Astrocyte (in vitro differentiated cells and primary cell): ENCODE data around the gene SLC37A1. TPM values are rescaled to one million over a fixed set of nuclear protein-coding genes. Genes with fewer than 3 reads are reported as not detected.

Experiments
- DNase-seq: peaks from one replicate; pipeline ENCODE4 v3.0.0-alpha.2; 2010; ENCODE audit warnings: low read depth
- FAIRE-seq: peaks from 2 replicates; lab custom pipeline; 2011; peaks lifted over from hg19 to GRCh38; lab: Jason Lieb, UNC
- H2AFZ ChIP-seq: 2 replicates; pipeline ENCODE4 v1.6.0; 2012; ENCODE audit warnings: low read depth, low read length, inconsistent platforms
- H3K27ac ChIP-seq: 2 replicates; pipeline ENCODE4 v1.5.1; 2011; ENCODE audit warnings: low read depth, low read length, inconsistent platforms
- H3K27me3 ChIP-seq: 2 replicates; pipeline ENCODE4 v1.6.0; 2011; ENCODE audit warnings: low read length, inconsistent platforms; ENCODE audit not compliant: insufficient read depth
- H3K36me3 ChIP-seq: 2 replicates; pipeline ENCODE4 v1.5.1; 2011; ENCODE audit warnings: low read length, inconsistent platforms; ENCODE audit not compliant: insufficient read depth
- H3K4me1 ChIP-seq: 2 replicates; pipeline ENCODE4 v1.5.1; 2011; ENCODE audit warnings: low read length, inconsistent platforms; ENCODE audit not compliant: insufficient read depth
- H3K4me2 ChIP-seq: 2 replicates; pipeline ENCODE4 v1.6.0; 2012; ENCODE audit warnings: low read length, inconsistent platforms
- H3K4me3 ChIP-seq: 2 replicates; pipeline ENCODE4 v1.5.1; 2011; ENCODE audit warnings: low read depth, mild to moderate bottlenecking, low read length, inconsistent platforms; ENCODE audit not compliant: insufficient read depth
- H3K79me2 ChIP-seq: 2 replicates; pipeline ENCODE4 v1.6.0; 2012; ENCODE audit warnings: mild to moderate bottlenecking, low read length, inconsistent platforms; ENCODE audit not compliant: insufficient read depth
- H3K9ac ChIP-seq: 2 replicates; pipeline ENCODE4 v1.6.0; 2012; ENCODE audit warnings: mild to moderate bottlenecking, low read length, inconsistent platforms
- H3K9me3 ChIP-seq: 2 replicates; pipeline ENCODE4 v1.5.1; 2012; ENCODE audit warnings: low read depth, mild to moderate bottlenecking, low read length, inconsistent platforms; ENCODE audit not compliant: insufficient read depth
- H4K20me1 ChIP-seq: 2 replicates; pipeline ENCODE4 v1.6.0; 2012; ENCODE audit warnings: low read length, inconsistent platforms; ENCODE audit not compliant: insufficient read depth
- H3K27ac Mint-ChIP-seq: one replicate; pipeline ENCODE4 v1.8.0; 2021; ENCODE audit warnings: mild to moderate bottlenecking, mixed read lengths; ENCODE audit not compliant: unreplicated experiment
- H3K27me3 Mint-ChIP-seq: one replicate; pipeline ENCODE4 v1.8.0; 2021; ENCODE audit warnings: low read depth, mixed read lengths; ENCODE audit not compliant: unreplicated experiment
- H3K36me3 Mint-ChIP-seq: one replicate; pipeline ENCODE4 v1.8.0; 2021; ENCODE audit warnings: low read depth, mixed read lengths; ENCODE audit not compliant: unreplicated experiment
- H3K4me1 Mint-ChIP-seq: one replicate; pipeline ENCODE4 v1.8.0; 2021; ENCODE audit warnings: low read depth, mixed read lengths; ENCODE audit not compliant: unreplicated experiment
- H3K4me3 Mint-ChIP-seq: one replicate; pipeline ENCODE4 v1.8.0; 2021; ENCODE audit warnings: mild to moderate bottlenecking, moderate library complexity, mixed read lengths; ENCODE audit not compliant: unreplicated experiment
- H3K9me3 Mint-ChIP-seq: one replicate; pipeline ENCODE4 v1.8.0; 2021; ENCODE audit warnings: mild to moderate bottlenecking, mixed read lengths; ENCODE audit not compliant: unreplicated experiment
- CTCF ChIP-seq: IDR thresholded peaks from 2 replicates; pipeline ENCODE4 v1.5.1; 2011; ENCODE audit warnings: low read depth, mild to moderate bottlenecking, inconsistent platforms, low read length, moderate library complexity; ENCODE audit not compliant: insufficient read depth
- EZH2 ChIP-seq: IDR thresholded peaks from 2 replicates; pipeline ENCODE4 v1.6.1; 2012; ENCODE audit warnings: mild to moderate bottlenecking, low read length, inconsistent platforms; ENCODE audit not compliant: insufficient read depth
- total RNA-seq: library from RNA; stranded (reverse); gene quantifications from 2 replicates; pipeline ENCODE4 v1.2.1, GENCODE V29; 2021

The SLC37A1 gene
- total RNA-seq, 1 donor from 2014 or later, result 6.9 TPM

- TF ChIP-seq EZH2 (no peak), CTCF (no peak)
- DNase-seq, result no peak
- Histone ChIP-seq H3K4me1 (peaks cover 29% of the 10 kb centered on the region), H3K27ac (no peak overlapping the region), H3K9ac (no peak overlapping the region), H3K4me2 (no peak overlapping the region), H3K27me3 (peaks cover 3% of the 10 kb centered on the region), H3K4me3 (no peak overlapping the region), H4K20me1 (peaks cover 4% of the 10 kb centered on the region), H3K9me3 (no peaks in the 10 kb centered on the region), H3K79me2 (no peaks in the 10 kb centered on the region), H3K36me3 (no peaks in the 10 kb centered on the region), H2AFZ (no peak overlapping the region)
- Mint-ChIP-seq H3K27ac (no peak overlapping the region), H3K36me3 (peaks cover 16% of the 10 kb centered on the region), H3K9me3 (no peaks in the 10 kb centered on the region), H3K4me3 (no peak overlapping the region), H3K4me1 (peaks cover 25% of the 10 kb centered on the region), H3K27me3 (peaks cover 10% of the 10 kb centered on the region)
- no peak for FAIRE-seq
These were observed 8.6 kb downstream of the SLC37A1 start for GRCh38 chr21:42522271-42522670.

GRCh38 chr21:42522771-42523170 is 9.1 kb downstream of the SLC37A1 start:
- Mint-ChIP-seq H3K4me1 (peaks cover 20% of the 10 kb centered on the region), H3K27ac (no peak overlapping the region), H3K9me3 (no peaks in the 10 kb centered on the region), H3K36me3 (peaks cover 16% of the 10 kb centered on the region), H3K27me3 (peaks cover 10% of the 10 kb centered on the region), H3K4me3 (no peak overlapping the region)
- no peak overlapping the region for H3K4me2 ChIP-seq
- H3K9ac ChIP-seq, result no peak overlapping the region
- FAIRE-seq (no peak), DNase-seq (no peak)
- H2AFZ ChIP-seq, result no peak overlapping the region
- no peak overlapping the region for H3K4me3 ChIP-seq
- H3K36me3 ChIP-seq, result no peaks in the 10 kb centered on the region
- H3K9me3 ChIP-seq, result no peaks in the 10 kb centered on the region
- peaks cover 4% of the 10 kb centered on the region for H4K20me1 ChIP-seq
- no peak overlapping the region for H3K27ac ChIP-seq
- H3K27me3 ChIP-seq, result peaks cover 3% of the 10 kb centered on the region
- no peaks in the 10 kb centered on the region for H3K79me2 ChIP-seq
- TF ChIP-seq EZH2 (no peak), CTCF (no peak)
- peaks cover 24% of the 10 kb centered on the region for H3K4me1 ChIP-seq

- no peak overlapping the region for H3K27ac Mint-ChIP-seq
- FAIRE-seq, result no peak
- H3K9ac ChIP-seq, result no peak overlapping the region
- no peaks in the 10 kb centered on the region for H3K9me3 ChIP-seq
- H3K4me3 Mint-ChIP-seq, result no peak overlapping the region
- peaks cover 4% of the 10 kb centered on the region for H4K20me1 ChIP-seq
- no peak for DNase-seq
- H2AFZ ChIP-seq, result no peak overlapping the region
- H3K4me3 ChIP-seq, result no peak overlapping the region
- H3K27me3 Mint-ChIP-seq, result peaks cover 10% of the 10 kb centered on the region
- peaks cover 16% of the 10 kb centered on the region for H3K36me3 Mint-ChIP-seq
- peaks cover 16% of the 10 kb centered on the region for H3K4me1 Mint-ChIP-seq
- no peak overlapping the region for H3K27ac ChIP-seq
- H3K36me3 ChIP-seq, result no peaks in the 10 kb centered on the region
- H3K27me3 ChIP-seq, result peaks cover 3% of the 10 kb centered on the region
- no peaks in the 10 kb centered on the region for H3K79me2 ChIP-seq
- no peaks in the 10 kb centered on the region for H3K9me3 Mint-ChIP-seq
- H3K4me2 ChIP-seq, result no peak overlapping the region
- H3K4me1 ChIP-seq, result peaks cover 20% of the 10 kb centered on the region
- TF ChIP-seq EZH2, result no peak
- no peak for TF ChIP-seq CTCF
These were observed 9.6 kb downstream of the SLC37A1 start for GRCh38 chr21:42523211-42523610.
